Motor neuron (in vitro differentiated cells): Measurements from ENCODE around the gene RALGPS1. TPM values are rescaled to one million over a fixed set of nuclear protein-coding genes. Genes with fewer than 3 reads are reported as not detected.

ENCODE experiments used
- ATAC-seq, 8 experiments: fragments of 200-7000 bp; cut with Tn5 transposase; replicated peaks in 6 of 8; 2 replicates each; pipeline ENCODE4 v1.8.0; 2021; ENCODE audit warnings: mild to moderate bottlenecking in 8 of 8, moderate library complexity in 8 of 8
- H3K27ac ChIP-seq, 2 donors: fragments of 250-450 bp; sonication (Bioruptor Pico); 2 replicates each; pipeline ENCODE4 v1.9.0; 2021; ENCODE audit warnings: antibody characterized with exemption in 2 of 2, mild to moderate bottlenecking in 2 of 2, moderate library complexity in 1 of 2
- H3K4me1 ChIP-seq, 2 donors: fragments of 250-450 bp; sonication (Bioruptor Pico); replicated peaks in 1 of 2; 2 replicates each; pipeline ENCODE4 v1.6.1; 2021; ENCODE audit warnings: antibody characterized with exemption in 2 of 2, mild to moderate bottlenecking in 2 of 2, moderate library complexity in 1 of 2
- H3K4me3 ChIP-seq, 5 donors: fragments of 250-450 bp; sonication (Bioruptor Pico); 2 replicates each; pipeline ENCODE4 v1.9.0; 2021; ENCODE audit warnings: antibody characterized with exemption in 5 of 5, mild to moderate bottlenecking in 5 of 5, moderate library complexity in 4 of 5
- WGBS, 10 experiments: fragments of 450-650 bp; shearing (Covaris generic); methylation state at CpG; one replicate each; pipeline ENCODE4 v1.0.0; 2022; 5-methylcytosine and 5-hydroxymethylcytosine counted together
- in situ Hi-C, 9 experiments: fragments of 400-800 bp; cut with MboI; loops; one replicate each; pipeline ENCODE4 v1.15.0; 2021; ENCODE audit warnings: low sequenced_read_pairs in 9 of 9, low pct_unique_long_range_greater_than_20kb in 2 of 9; ENCODE audit not compliant: unreplicated experiment in 9 of 9
- total RNA-seq, 8 experiments: library from RNA; unstranded; fragments of 300-600 nt; gene quantifications; 2 replicates each; pipeline versions ENCODE4 v1.2.3 to v1.2.4, GENCODE V29; 2022

The RALGPS1 gene
- total RNA-seq, 8 experiments from 2014 or later: 4.3 to 29.6 (median 17.3) TPM

DNA sequence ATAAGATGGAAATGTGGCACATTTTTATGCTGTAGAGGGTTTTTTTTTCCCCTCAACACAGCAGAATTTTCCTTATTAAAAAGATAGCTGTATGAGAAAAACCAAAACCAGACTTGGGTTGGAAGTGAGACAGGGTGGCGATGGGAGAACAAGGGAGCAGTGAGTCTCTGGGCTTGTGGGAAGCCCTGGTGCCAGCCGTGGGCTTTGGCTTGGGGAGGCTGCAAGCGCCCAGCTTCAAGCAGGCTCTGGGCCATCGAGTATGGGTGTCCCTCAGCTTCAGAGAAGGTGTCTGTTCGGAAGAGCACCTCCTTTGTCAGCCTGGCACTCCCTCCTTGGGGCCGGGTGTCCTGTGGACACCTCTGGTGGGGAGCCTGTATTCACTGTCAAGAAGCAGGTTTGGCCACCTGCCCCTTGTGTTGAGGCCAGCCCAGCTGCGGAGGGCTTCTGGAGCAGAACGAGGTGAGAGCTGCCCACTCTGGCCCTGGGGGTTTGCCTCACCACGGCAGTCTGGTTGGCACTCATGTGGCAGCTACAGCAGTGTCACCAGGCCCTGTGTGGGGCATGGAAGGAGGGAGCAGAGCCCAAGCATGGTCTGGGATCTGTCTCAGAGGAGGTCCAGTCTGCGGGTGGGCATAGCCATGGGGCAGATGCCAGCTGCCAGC is 245.5 kb downstream of the RALGPS1 start:
- Histone ChIP-seq H3K4me1 (peaks cover 9% of the 10 kb centered on the region in 2 donors), H3K4me3 (no peak overlapping the region), H3K27ac (no peak overlapping the region)
- no peak for ATAC-seq
- 40 to 74% (median 40%) methylated on average over 1 to 4 of the region's 10 CpGs; no CpG with 5 or more reads in 7 of the 10 experiments for WGBS, 10 experiments
- in situ Hi-C loops: no loop called here

DNA sequence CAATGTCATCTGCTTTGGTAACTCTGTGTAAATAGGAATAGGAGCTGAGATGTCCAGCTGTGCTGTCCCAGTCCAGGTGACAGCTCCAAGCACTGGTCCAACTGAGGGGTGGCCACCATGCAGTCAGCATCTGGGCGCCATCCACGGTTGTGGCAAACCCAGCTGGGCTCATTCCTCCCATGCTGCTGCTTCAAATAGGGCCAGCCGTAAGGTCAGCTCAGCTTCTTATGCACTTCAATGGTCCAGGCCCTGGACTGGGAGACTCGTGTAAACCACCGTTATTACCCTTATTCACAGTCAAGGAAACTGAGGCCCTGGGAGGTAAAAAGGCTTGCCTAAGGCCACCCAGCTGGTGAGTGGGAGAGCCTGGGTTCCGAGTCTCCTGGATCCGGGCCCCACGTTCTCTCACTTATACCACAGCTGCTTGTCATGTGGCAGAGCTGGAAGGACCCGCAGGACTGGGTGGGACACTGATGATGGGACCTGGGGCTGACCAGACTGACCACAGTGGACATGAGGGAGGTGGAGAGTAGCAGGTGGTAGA is 246.6 kb downstream of the RALGPS1 start:
- 70 to 100% (median 90%) methylated on average over 1 to 6 of the region's 9 CpGs; no CpG with 5 or more reads in 3 of the 10 experiments for WGBS, 10 experiments
- Histone ChIP-seq H3K27ac (no peak overlapping the region), H3K4me1 (peaks cover 9% of the 10 kb centered on the region in 2 donors), H3K4me3 (no peak overlapping the region)
- in situ Hi-C loops: no loop called here
- ATAC-seq: no peak

DNA sequence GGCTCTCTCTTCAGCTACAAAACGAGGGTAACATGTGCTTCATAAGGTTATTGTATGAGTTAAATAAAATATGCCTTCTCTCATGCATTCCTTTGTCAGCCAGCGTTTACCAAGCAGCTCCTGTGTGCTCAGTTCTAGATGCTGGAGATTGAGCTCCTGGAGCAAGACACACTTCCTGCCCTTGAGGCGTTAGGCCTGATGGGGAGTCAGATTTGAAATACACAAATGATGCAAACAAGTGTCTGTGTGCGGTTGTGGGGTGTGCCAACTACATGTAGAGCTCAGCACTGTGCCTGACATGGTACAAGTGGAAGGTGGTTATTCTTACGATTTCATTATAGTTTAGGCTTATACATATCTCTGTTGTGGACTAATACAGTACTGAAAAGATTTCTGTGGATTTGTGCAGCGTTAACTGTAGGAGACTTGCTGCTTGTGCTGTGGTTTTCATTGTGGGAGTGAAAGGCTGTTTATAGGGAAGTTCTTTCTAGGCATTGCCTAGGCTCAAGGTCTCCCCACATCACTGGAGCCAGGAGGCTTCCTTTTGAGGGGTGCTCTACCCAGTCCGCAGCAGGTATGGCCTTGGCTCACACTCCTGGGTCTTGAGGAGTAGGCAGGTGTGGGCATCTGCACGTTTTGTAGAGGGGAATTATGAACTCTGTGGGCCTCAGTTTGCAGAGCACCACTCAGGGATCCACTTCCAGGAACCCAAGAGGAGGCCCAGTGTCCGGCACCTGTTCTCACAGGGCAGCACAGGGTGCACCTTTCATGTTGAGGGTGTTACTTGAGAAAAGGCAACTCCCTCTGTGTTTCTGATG is 247.7 kb downstream of the RALGPS1 start:
- Histone ChIP-seq H3K4me3 (no peak overlapping the region), H3K4me1 (peaks cover 9% of the 10 kb centered on the region in 2 donors), H3K27ac (no peak overlapping the region)
- WGBS, 10 experiments: 40 to 75% (median 64%) methylated on average over 1 to 8 of the region's 9 CpGs; no CpG with 5 or more reads in 2 of the 10 experiments
- ATAC-seq: peak in 3 of 8 experiments; percentile 9 to 58 (median 15)
- in situ Hi-C loops: no loop called here

DNA sequence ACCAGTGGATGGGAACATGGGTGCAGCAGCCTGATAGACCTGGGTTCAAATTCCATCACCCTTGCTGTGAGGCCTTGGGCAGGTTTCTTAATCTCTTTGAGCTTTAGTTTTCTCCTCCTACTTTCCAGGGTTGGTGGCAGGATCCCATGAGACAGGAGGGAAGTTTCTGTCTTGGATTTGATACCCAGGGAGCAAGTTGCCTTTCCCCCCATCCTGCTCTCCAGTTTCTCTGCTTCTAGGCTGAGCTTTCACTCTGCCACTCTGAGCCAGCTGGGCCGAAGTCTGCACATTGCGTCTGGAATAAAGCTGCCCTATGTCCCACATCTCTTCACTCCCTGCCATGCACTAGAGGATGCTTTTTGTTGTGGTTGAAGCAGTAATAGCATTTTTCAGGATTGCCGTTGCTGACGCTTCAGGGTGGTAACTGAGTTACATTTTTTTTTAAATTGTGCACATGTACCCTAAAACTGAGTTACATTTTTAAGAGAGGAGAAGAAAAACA is 248.3 kb downstream of the RALGPS1 start:
- in situ Hi-C loops: no loop called here
- Histone ChIP-seq H3K27ac (no peak overlapping the region), H3K4me1 (peaks cover 9% of the 10 kb centered on the region in 2 donors), H3K4me3 (no peak overlapping the region)
- ATAC-seq: no peak
- WGBS, 10 experiments: 0 to 100% (median 95%) methylated on average over 1 to 4 of the region's 4 CpGs; no CpG with 5 or more reads in 2 of the 10 experiments

DNA sequence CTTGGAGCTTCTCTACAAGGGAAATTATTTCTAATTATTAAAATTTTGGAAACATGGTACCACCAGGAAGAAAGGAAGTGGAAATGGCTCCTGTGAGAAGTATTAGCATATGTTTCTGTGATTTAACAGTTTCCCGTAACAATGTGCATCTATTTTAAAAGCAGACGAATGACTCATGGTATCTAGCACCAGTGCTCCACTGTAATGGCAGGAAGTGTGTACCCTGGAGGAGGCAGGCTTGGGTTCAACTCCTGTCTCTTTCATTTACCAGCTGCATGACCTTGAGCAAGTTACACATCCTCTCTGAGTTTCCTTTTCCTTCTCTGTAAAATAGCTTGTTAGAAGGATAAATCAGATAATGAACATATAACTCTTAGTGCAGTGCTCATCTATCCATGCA is 248.8 kb downstream of the RALGPS1 start:
- Histone ChIP-seq H3K4me1 (peaks cover 9% of the 10 kb centered on the region in 2 donors), H3K4me3 (no peak overlapping the region), H3K27ac (no peak overlapping the region)
- in situ Hi-C loops: no loop called here
- peak in 3 of 8 experiments; percentile 64 to 70 (median 64) for ATAC-seq
- WGBS, 10 experiments: 0 to 85% (median 67%) methylated on average over 1 to 2 of the region's 2 CpGs; no CpG with 5 or more reads in 1 of the 10 experiments

DNA sequence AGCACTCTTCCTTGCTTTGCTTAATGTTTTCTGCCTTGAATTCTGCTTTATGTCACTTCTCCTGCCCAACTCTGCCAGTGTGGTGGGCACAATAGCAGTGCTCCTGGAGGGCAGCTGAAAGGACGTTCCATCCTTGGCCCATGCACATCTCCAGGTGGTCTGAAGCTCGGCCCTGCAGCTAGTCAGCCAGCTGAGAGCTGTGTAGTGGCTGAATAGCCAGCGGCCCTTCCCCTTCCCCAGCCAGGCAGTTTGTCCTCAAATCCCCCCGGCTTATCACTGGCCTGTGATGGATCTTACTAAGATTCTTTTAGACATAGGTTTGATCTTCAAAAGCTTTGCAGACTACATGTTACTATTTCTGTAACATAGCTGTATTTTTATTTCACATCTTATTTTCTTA is 250.5 kb downstream of the RALGPS1 start:
- in situ Hi-C loops: no loop called here

DNA sequence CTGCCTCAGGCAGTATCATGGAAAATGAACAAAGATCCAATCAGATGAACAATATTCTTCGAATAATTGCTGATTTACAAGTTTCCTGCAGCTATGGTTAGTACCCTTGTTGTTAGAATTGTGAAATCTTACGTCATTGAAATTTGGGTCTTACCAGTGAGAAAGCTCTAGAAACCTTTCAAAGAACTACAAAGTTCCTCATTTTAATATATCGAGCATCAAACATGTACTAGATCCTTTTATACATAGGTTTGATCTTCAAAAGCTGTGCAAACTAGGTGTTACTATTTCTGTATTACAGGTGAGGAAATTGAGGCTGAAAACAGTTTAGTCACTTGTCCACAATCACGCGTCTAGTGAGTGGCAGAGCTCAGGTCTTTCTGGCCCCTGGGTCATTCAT is 251.5 kb downstream of the RALGPS1 start:
- 42 to 89% (median 77%) methylated on average over 2 to 5 of the region's 5 CpGs for WGBS, 10 experiments
- Histone ChIP-seq H3K27ac (no peak overlapping the region), H3K4me3 (no peak overlapping the region), H3K4me1 (no peaks in the 10 kb centered on the region)
- ATAC-seq: no peak
- in situ Hi-C loops: no loop called here

More for the DNA sequence above, 250.5 kb downstream of the RALGPS1 start:
- Histone ChIP-seq H3K27ac (no peak overlapping the region), H3K4me1 (no peaks in the 10 kb centered on the region), H3K4me3 (no peak overlapping the region)
- 33 to 83% (median 75%) methylated on average over 1 to 4 of the region's 4 CpGs; no CpG with 5 or more reads in 5 of the 10 experiments for WGBS, 10 experiments
- ATAC-seq: no peak

DNA sequence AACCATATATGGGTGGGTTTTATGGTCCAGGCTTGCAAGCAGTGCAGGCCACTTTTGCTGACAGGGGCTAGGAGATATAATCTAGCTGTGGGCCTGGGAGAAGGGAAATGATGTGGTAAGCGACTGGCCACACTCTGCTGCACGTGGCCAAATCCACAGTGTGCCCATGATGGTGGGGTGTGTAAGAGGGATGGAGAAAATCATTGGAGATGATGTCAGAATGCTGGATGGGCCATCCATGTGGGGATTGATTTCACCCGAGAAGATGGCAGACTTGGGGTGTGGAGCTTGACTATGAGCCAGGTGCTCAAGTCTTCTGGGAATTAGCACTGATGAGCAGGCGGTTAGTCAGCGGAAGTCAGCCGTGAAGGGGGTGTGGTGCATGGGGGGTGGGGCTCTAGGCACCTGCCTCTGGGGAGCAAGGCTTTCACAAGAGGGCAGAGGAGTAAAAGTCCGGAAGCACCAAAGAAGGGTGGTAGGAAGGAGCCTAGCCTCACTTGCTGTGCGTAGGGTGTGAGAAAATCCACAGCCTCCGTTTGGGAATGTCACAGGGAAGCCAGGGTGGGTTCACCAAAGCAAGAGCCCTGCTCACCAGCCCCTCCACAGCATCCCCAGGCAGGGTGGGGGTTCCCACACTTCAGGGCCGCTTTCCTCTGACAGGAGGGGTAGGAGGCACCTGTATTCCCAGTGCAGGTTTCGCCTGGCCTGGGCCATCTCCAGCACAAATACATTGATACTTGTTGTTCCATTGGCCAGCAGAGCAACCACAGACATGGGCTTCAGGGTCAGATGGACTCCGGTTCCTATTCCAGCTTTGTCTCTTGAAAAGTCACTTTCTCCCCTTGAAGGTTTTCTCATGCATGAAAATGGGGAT is 252.3 kb downstream of the RALGPS1 start:
- WGBS, 10 experiments: 33 to 100% (median 88%) methylated on average over 1 to 3 of the region's 12 CpGs; no CpG with 5 or more reads in 4 of the 10 experiments
- in situ Hi-C loops: no loop called here
- H3K27ac ChIP-seq: no peak overlapping the region
- peak in 2 of 8 experiments; percentile 52 to 55 for ATAC-seq
- H3K4me3 ChIP-seq: no peak overlapping the region
- H3K4me1 ChIP-seq: no peaks in the 10 kb centered on the region

DNA sequence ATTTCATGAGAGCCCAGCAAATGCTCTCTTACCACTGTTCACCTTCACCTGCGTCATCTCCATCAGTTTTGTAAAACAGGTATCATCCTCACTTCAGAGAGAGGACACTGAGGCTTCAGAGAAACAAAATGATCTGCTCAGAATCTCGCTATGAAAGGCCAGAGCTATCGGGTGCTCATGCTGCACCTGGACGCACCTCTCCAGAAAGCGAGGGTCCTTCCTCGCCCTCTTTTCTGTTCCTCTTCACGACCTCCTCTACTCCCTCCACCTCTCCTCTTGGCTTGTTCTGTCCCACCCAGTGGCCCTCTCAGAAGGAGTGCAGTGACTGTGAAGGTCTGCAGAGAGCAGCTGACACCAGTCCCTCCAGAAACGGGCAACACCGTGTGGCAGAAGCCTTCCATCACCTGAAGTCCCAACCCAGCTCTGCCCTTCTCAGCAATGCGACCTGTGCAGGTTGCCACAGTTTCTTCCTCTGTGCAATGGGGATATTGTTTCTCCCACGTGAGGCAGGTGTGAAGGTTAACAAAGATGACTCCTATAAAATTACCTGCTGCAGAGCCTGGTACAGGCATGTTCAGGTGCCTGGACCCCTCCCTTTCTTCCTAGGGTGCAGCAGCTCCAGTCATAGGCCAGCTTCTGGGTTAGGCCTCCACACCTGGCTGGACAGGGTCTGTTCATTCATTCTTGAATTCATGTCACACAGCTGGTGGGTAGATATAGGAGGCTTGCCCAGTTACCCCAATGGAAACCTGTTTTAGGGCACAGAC is 253.2 kb downstream of the RALGPS1 start:
- H3K4me3 ChIP-seq: no peak overlapping the region
- in situ Hi-C loops: no loop called here
- no peak overlapping the region for H3K27ac ChIP-seq
- no peak for ATAC-seq
- H3K4me1 ChIP-seq: no peaks in the 10 kb centered on the region
- 70 to 100% (median 88%) methylated on average over 1 to 5 of the region's 11 CpGs; no CpG with 5 or more reads in 6 of the 10 experiments for WGBS, 10 experiments

DNA sequence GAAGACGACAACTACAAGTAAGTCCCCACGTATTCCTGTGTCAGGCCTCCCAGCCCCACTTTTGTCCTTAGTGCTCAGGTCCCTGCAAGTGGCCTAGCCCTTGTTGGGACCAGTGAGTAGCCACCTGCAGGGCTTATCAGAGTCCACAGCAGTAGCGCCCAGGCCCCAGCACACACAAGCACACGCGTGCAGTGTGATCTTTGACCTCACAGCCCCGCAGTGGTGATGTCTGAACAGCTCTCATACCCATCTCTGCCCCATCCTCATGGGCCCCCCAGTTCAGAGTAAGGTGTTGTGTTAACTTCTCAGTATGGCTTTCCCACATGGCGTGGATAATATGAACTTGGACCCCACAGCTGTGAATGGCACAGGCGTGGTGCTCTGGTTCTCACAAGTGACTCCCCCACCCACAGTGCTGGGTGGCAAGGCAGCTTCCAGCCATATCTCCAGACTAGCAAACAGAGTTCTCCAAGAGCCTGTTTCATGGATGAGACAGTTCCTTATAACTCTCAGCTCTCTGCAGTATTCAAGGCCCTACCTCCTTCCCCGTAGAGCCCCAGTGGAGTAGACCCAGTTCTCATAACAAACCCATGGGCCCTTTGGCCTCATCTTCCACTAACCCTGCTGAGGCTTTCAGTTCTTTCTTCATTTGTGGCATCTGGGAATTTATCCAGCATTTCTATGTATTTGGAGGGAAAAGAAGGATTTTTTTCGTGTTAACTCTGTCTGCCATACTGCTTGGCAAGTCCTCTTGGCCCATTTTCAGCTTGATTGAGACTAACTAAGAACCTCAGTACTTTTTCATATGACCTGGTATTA is 254.4 kb downstream of the RALGPS1 start:
- in situ Hi-C loops: no loop called here
- 72 to 100% (median 90%) methylated on average over 1 to 4 of the region's 10 CpGs; no CpG with 5 or more reads in 2 of the 10 experiments for WGBS, 10 experiments
- no peaks in the 10 kb centered on the region for H3K4me1 ChIP-seq
- no peak for ATAC-seq
- H3K27ac ChIP-seq: no peak overlapping the region
- H3K4me3 ChIP-seq: no peak overlapping the region

DNA sequence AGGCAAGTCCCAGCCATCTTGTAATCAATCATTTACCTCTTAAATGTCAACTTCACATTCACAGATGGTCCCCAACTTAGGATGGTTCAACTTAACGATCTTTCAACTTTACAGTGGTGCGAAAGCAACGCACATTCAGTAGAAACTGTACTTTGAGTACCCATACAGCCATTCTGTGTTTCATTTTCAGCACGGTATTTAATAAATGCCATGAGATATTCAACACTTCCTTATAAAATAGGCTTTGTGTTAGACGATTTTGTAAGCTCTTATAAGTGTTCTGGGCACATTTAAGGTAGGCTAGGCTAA is 254.9 kb downstream of the RALGPS1 start:
- Histone ChIP-seq H3K27ac (no peak overlapping the region), H3K4me3 (no peak overlapping the region), H3K4me1 (no peaks in the 10 kb centered on the region)
- WGBS, 10 experiments: 70 to 92% (median 78%) methylated on average over 1 to 5 of the region's 5 CpGs; no CpG with 5 or more reads in 2 of the 10 experiments
- in situ Hi-C loops: no loop called here
- no peak for ATAC-seq
